HG03378 (cell line): ENCODE data around the gene RPL36A.

ENCODE experiments used
- ATAC-seq: cut with Tn5 transposase; IDR thresholded peaks from one replicate; pipeline ENCODE4 v1.9.1; 2021; ENCODE audit warnings: mild to moderate bottlenecking, moderate library complexity; ENCODE audit not compliant: unreplicated experiment

The RPL36A gene

GRCh38 chrX:101430457-101431078 lies 39.8 kb downstream of the RPL36A start:
- peak; percentile 98 for ATAC-seq

- ATAC-seq: no peak
These were observed 51.3 kb downstream of the RPL36A start for GRCh38 chrX:101442085-101442484.
